HCT116 (cell line): ENCODE results near the gene PEMT. TPM values are rescaled to one million over a fixed set of nuclear protein-coding genes. Genes with fewer than 3 reads are reported as not detected.

Experiments used
- ATAC-seq: fragments of 200-7000 bp; cut with Tn5 transposase; 2 replicates; pipeline ENCODE4 v1.9.1; 2020; ENCODE audit warnings: mild to moderate bottlenecking, moderate library complexity
- BruUV-seq: library from RNA; stranded (reverse); fragments of 400-500 nt; replicated peaks from 2 replicates; lab custom pipeline; 2021; lab: Mats Ljungman, UMichigan
- CTCF ChIA-PET: fragments of 300-600 bp; sonication (Branson Sonifier 250); formaldehyde crosslinking; loops from one replicate; lab custom pipeline; 2021; ENCODE audit warnings: antibody characterized with exemption; lab: Charles Lee
- POLR2A ChIA-PET: fragments of 300-600, 350-600 bp; sonication (Branson Sonifier 250); formaldehyde crosslinking; loops from one replicate; lab custom pipeline; 2021; ENCODE audit warnings: antibody characterized with exemption; lab: Charles Lee
- RAD21 ChIA-PET, 2 experiments: fragments of 300-600 bp; sonication (Branson Sonifier 250); formaldehyde crosslinking; loops; one replicate each; lab custom pipeline; 2023; ENCODE audit warnings: low total read pairs in 2 of 2; ENCODE audit not compliant: uncharacterized antibody in 2 of 2, unreplicated experiment in 2 of 2, low non-redundant PET in 1 of 2; lab: Charles Lee
- DNase-seq: peaks from one replicate; pipeline ENCODE4 v3.0.0-alpha.2; 2010; ENCODE audit warnings: low read depth, low spot score
- H2AFZ ChIP-seq: fragments of 200-600 bp; shearing (Covaris generic), sonication (generic); 2 replicates; pipeline ENCODE4 v1.6.1; 2017; ENCODE audit warnings: low read depth, mixed run types, mixed read lengths, antibody characterized with exemption, low read length; ENCODE audit not compliant: poor library complexity, severe bottlenecking
- H3K27ac ChIP-seq: 2 replicates; pipeline ENCODE4 v1.5.1; 2012; ENCODE audit warnings: low read depth, low read length
- H3K27me3 ChIP-seq: fragments of 200-600 bp; sonication (generic); 2 replicates; pipeline ENCODE4 v1.6.1; 2016; ENCODE audit warnings: mixed run types, low read length, mixed read lengths; ENCODE audit not compliant: insufficient read depth
- H3K36me3 ChIP-seq, 2 experiments: fragments of 200-500 bp in 1 of 2; fragments of 200-600 bp in 1 of 2; sonication (Bioruptor generic) in 1 of 2; sonication (generic) in 1 of 2; 2 replicates each; pipeline versions ENCODE4 v1.5.1 to v1.6.1; 2014 to 2016; ENCODE audit warnings: low read length in 2 of 2, inconsistent platforms in 1 of 2, mixed read lengths in 1 of 2, mixed run types in 1 of 2; ENCODE audit not compliant: insufficient read depth in 2 of 2, control insufficient read depth in 1 of 2
- H3K4me1 ChIP-seq, 2 experiments: fragments of 200-600 bp in 1 of 2; sonication (generic) in 1 of 2; 2 replicates each; pipeline versions ENCODE4 v1.5.1 to v1.6.1; 2012 to 2017; ENCODE audit warnings: low read length in 2 of 2, inconsistent platforms in 1 of 2, mild to moderate bottlenecking in 1 of 2, mixed read lengths in 1 of 2, mixed run types in 1 of 2, moderate library complexity in 1 of 2; ENCODE audit not compliant: insufficient read depth in 2 of 2, control insufficient read depth in 1 of 2
- H3K4me2 ChIP-seq: fragments of 200-600 bp; sonication (generic); 2 replicates; pipeline ENCODE4 v1.6.1; 2017; ENCODE audit warnings: mixed run types, low read length, mixed read lengths
- H3K4me3 ChIP-seq, 2 experiments: fragments of 200-600 bp in 1 of 2; sonication (generic) in 1 of 2; replicated peaks in 1 of 2; 2 replicates each; pipeline ENCODE4 v1.5.1; 2011 to 2016; ENCODE audit warnings: low read length in 2 of 2, control low read depth in 1 of 2, low read depth in 1 of 2, mild to moderate bottlenecking in 1 of 2, mixed read lengths in 1 of 2, mixed run types in 1 of 2
- H3K79me2 ChIP-seq: fragments of 200-600 bp; sonication (generic); 2 replicates; pipeline ENCODE4 v1.6.1; 2017; ENCODE audit warnings: mild to moderate bottlenecking, mixed run types, low read length, moderate library complexity, mixed read lengths; ENCODE audit not compliant: insufficient read depth
- H3K9ac ChIP-seq: fragments of 200-600 bp; sonication (generic); 2 replicates; pipeline ENCODE4 v1.6.1; 2016; ENCODE audit warnings: low read length, mixed read lengths
- H3K9me2 ChIP-seq: fragments of 200-600 bp; sonication (generic), shearing (Covaris generic); 2 replicates; pipeline ENCODE4 v1.6.1; 2017; ENCODE audit warnings: mixed run types, mild to moderate bottlenecking, moderate library complexity; ENCODE audit not compliant: insufficient read depth
- H3K9me3 ChIP-seq, 2 experiments: fragments of 200-500 bp in 1 of 2; fragments of 200-600 bp in 1 of 2; sonication (Bioruptor generic) in 1 of 2; sonication (generic) in 1 of 2; 2 replicates each; pipeline ENCODE4 v1.6.1; 2014 to 2017; ENCODE audit warnings: low read length in 2 of 2, mixed read lengths in 2 of 2, inconsistent platforms in 1 of 2, low read depth in 1 of 2, mild to moderate bottlenecking in 1 of 2, mixed run types in 1 of 2, moderate library complexity in 1 of 2; ENCODE audit not compliant: control insufficient read depth in 1 of 2, insufficient read depth in 1 of 2
- H4K20me1 ChIP-seq: fragments of 200-600 bp; sonication (generic), shearing (Covaris generic); 2 replicates; pipeline ENCODE4 v1.6.1; 2017; ENCODE audit warnings: mixed run types, mild to moderate bottlenecking, moderate library complexity; ENCODE audit not compliant: insufficient read depth
- CEBPB ChIP-seq: IDR thresholded peaks from 2 replicates; pipeline ENCODE4 v1.6.1; 2012; ENCODE audit warnings: low read depth
- ELF1 ChIP-seq: IDR thresholded peaks from 2 replicates; pipeline ENCODE4 v1.6.1; 2012; ENCODE audit warnings: low read depth, borderline replicate concordance
- EZH2 ChIP-seq: fragments of 200-600 bp; sonication (generic); IDR thresholded peaks from 2 replicates; pipeline ENCODE4 v1.6.1; 2017; ENCODE audit warnings: antibody characterized with exemption, mixed run types
- EZH2phosphoT487 ChIP-seq: fragments of 200-600 bp; IDR thresholded peaks from 2 replicates; pipeline ENCODE4 v1.6.1; 2018; ENCODE audit warnings: antibody characterized with exemption, borderline replicate concordance
- FOSL1 ChIP-seq: IDR thresholded peaks from 2 replicates; pipeline ENCODE4 v1.6.1; 2012; ENCODE audit warnings: low read depth
- JUND ChIP-seq: IDR thresholded peaks from 2 replicates; pipeline ENCODE4 v1.6.1; 2012
- POLR2A ChIP-seq: IDR thresholded peaks from 2 replicates; pipeline ENCODE4 v1.7.0; 2011; ENCODE audit warnings: borderline replicate concordance; ENCODE audit not compliant: insufficient read depth, insufficient read length; ENCODE audit errors: extremely low read depth
- POLR2AphosphoS5 ChIP-seq: IDR thresholded peaks from 2 replicates; pipeline ENCODE4 v1.6.1; 2011; ENCODE audit warnings: mild to moderate bottlenecking, low read depth, low read length, moderate library complexity
- RAD21 ChIP-seq: IDR thresholded peaks from 2 replicates; pipeline ENCODE4 v1.6.1; 2012; ENCODE audit warnings: low read depth, mild to moderate bottlenecking
- SIN3A ChIP-seq: IDR thresholded peaks from 2 replicates; pipeline ENCODE4 v1.6.1; 2012; ENCODE audit warnings: low read depth
- SP1 ChIP-seq: IDR thresholded peaks from 2 replicates; pipeline ENCODE4 v1.6.1; 2012; ENCODE audit warnings: low read depth
- SRF ChIP-seq: IDR thresholded peaks from 2 replicates; pipeline ENCODE4 v1.6.1; 2012; ENCODE audit warnings: low read depth
- TCF7L2 ChIP-seq: IDR thresholded peaks from 2 replicates; pipeline ENCODE4 v1.7.0; 2011; ENCODE audit warnings: borderline replicate concordance, inconsistent platforms; ENCODE audit not compliant: insufficient read depth, insufficient read length; ENCODE audit errors: extremely low read depth
- YY1 ChIP-seq: IDR thresholded peaks from 2 replicates; pipeline ENCODE4 v1.6.1; 2011; ENCODE audit warnings: low read length, low read depth, moderate library complexity, mild to moderate bottlenecking; ENCODE audit not compliant: insufficient replicate concordance; ENCODE audit errors: extremely low read depth
- intact Hi-C: fragments of 100-400 bp; cut with micrococcal nuclease; formaldehyde crosslinking; loops from 2 replicates; pipeline ENCODE4 v1.10.0; 2022
- total RNA-seq: library from RNA; stranded (reverse); gene quantifications from one replicate; pipeline ENCODE4 v1.2.1, GENCODE V29; 2021; ENCODE audit not compliant: unreplicated experiment
- TF ChIP-seq, protein P1 (sequence below): IDR thresholded peaks from 2 replicates; pipeline ENCODE4 v1.6.1; 2012
- TF ChIP-seq, protein P2 (sequence below): IDR thresholded peaks from 2 replicates; pipeline ENCODE4 v1.6.1; 2011; ENCODE audit warnings: mild to moderate bottlenecking, low read length, moderate library complexity; ENCODE audit not compliant: insufficient replicate concordance; ENCODE audit errors: extremely low read depth
- TF ChIP-seq, protein P3 (sequence below): IDR thresholded peaks from 2 replicates; pipeline ENCODE4 v1.6.1; 2012
- TF ChIP-seq, protein P4 (sequence below): IDR thresholded peaks from 2 replicates; pipeline ENCODE4 v1.6.1; 2012; ENCODE audit warnings: low read depth
- TF ChIP-seq, protein P5 (sequence below), 3 experiments: fragments of 200-600 bp in 1 of 3; sonication (generic) in 1 of 3; IDR thresholded peaks in 2 of 3; conservative IDR thresholded peaks in 1 of 3; 2 replicates each; pipeline ENCODE4 v1.5.1; 2012 to 2017; ENCODE audit warnings: low read depth in 2 of 3, low read length in 2 of 3, antibody characterized with exemption in 1 of 3, borderline replicate concordance in 1 of 3, control low read depth in 1 of 3, mild to moderate bottlenecking in 1 of 3, mixed read lengths in 1 of 3, mixed run types in 1 of 3, moderate library complexity in 1 of 3; ENCODE audit not compliant: insufficient read depth in 1 of 3

The PEMT gene
- total RNA-seq, 1 experiment from 2014 or later: 52.1 TPM

DNA sequence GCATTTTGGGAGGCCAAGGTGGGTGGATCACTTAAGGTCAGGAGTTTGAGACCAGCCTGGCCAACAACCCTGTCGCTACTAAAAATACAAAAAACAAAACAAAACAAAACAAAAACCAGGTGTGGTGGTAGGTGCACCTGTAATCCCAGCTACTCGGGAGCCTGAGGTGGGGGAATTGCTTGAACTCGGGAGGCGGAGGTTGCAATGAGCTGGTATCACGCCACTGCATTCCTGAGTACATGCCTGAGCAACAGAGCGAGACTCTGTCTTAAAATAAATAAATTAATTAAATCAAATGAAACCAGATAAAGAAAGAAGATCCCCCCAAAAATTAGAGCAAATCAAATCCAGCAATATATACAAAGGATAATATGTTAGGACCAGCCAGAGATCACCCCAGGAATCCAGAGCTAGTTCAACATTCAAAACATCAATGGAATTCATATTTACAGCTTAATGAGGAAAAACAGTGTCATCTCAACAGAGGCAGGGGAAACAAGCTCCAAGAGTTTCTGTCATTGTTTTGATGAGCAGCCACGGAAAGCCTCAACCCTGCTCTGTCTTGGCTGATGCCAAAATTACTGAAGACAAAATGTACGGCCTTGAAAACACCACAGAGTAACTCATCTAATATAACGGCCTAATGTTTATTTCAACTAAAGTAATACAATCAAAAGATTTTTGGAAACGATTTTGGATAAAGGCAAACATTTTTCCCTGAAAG, 3.7 kb downstream of the PEMT start:
- TF ChIP-seq SIN3A (no peak), EZH2phosphoT487 (no peak), ELF1 (no peak), RAD21 (no peak), JUND (no peak), CEBPB (no peak), FOSL1 (no peak), POLR2AphosphoS5 (no peak), EZH2 (no peak), TCF7L2 (no peak), POLR2A (no peak), SP1 (no peak), YY1 (no peak), SRF (no peak)
- TF ChIP-seq, protein P1, sequence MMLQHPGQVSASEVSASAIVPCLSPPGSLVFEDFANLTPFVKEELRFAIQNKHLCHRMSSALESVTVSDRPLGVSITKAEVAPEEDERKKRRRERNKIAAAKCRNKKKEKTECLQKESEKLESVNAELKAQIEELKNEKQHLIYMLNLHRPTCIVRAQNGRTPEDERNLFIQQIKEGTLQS: no peak
- TF ChIP-seq, protein P2, sequence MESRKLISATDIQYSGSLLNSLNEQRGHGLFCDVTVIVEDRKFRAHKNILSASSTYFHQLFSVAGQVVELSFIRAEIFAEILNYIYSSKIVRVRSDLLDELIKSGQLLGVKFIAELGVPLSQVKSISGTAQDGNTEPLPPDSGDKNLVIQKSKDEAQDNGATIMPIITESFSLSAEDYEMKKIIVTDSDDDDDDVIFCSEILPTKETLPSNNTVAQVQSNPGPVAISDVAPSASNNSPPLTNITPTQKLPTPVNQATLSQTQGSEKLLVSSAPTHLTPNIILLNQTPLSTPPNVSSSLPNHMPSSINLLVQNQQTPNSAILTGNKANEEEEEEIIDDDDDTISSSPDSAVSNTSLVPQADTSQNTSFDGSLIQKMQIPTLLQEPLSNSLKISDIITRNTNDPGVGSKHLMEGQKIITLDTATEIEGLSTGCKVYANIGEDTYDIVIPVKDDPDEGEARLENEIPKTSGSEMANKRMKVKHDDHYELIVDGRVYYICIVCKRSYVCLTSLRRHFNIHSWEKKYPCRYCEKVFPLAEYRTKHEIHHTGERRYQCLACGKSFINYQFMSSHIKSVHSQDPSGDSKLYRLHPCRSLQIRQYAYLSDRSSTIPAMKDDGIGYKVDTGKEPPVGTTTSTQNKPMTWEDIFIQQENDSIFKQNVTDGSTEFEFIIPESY: no peak
- TF ChIP-seq, protein P3, sequence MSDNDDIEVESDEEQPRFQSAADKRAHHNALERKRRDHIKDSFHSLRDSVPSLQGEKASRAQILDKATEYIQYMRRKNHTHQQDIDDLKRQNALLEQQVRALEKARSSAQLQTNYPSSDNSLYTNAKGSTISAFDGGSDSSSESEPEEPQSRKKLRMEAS: no peak
- TF ChIP-seq, protein P4, sequence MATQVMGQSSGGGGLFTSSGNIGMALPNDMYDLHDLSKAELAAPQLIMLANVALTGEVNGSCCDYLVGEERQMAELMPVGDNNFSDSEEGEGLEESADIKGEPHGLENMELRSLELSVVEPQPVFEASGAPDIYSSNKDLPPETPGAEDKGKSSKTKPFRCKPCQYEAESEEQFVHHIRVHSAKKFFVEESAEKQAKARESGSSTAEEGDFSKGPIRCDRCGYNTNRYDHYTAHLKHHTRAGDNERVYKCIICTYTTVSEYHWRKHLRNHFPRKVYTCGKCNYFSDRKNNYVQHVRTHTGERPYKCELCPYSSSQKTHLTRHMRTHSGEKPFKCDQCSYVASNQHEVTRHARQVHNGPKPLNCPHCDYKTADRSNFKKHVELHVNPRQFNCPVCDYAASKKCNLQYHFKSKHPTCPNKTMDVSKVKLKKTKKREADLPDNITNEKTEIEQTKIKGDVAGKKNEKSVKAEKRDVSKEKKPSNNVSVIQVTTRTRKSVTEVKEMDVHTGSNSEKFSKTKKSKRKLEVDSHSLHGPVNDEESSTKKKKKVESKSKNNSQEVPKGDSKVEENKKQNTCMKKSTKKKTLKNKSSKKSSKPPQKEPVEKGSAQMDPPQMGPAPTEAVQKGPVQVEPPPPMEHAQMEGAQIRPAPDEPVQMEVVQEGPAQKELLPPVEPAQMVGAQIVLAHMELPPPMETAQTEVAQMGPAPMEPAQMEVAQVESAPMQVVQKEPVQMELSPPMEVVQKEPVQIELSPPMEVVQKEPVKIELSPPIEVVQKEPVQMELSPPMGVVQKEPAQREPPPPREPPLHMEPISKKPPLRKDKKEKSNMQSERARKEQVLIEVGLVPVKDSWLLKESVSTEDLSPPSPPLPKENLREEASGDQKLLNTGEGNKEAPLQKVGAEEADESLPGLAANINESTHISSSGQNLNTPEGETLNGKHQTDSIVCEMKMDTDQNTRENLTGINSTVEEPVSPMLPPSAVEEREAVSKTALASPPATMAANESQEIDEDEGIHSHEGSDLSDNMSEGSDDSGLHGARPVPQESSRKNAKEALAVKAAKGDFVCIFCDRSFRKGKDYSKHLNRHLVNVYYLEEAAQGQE: no peak
- TF ChIP-seq, protein P5, sequence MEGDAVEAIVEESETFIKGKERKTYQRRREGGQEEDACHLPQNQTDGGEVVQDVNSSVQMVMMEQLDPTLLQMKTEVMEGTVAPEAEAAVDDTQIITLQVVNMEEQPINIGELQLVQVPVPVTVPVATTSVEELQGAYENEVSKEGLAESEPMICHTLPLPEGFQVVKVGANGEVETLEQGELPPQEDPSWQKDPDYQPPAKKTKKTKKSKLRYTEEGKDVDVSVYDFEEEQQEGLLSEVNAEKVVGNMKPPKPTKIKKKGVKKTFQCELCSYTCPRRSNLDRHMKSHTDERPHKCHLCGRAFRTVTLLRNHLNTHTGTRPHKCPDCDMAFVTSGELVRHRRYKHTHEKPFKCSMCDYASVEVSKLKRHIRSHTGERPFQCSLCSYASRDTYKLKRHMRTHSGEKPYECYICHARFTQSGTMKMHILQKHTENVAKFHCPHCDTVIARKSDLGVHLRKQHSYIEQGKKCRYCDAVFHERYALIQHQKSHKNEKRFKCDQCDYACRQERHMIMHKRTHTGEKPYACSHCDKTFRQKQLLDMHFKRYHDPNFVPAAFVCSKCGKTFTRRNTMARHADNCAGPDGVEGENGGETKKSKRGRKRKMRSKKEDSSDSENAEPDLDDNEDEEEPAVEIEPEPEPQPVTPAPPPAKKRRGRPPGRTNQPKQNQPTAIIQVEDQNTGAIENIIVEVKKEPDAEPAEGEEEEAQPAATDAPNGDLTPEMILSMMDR (IDR thresholded peaks at IDR 0.05 in 2 of 3, conservative IDR thresholded peaks at IDR 0.05 in 1 of 3; ENCODE audit: borderline replicate concordance in 1 of 3, insufficient read depth in 1 of 3, low read depth in 2 of 3, low read length in 2 of 3): no peak
- H3K36me3 ChIP-seq: no peaks in the 10 kb centered on the region
- H3K4me2 ChIP-seq: no peak overlapping the region
- H3K79me2 ChIP-seq: peaks cover 17% of the 10 kb centered on the region; the same call in 1 of the 2 replicates
- no peak overlapping the region for H3K4me3 ChIP-seq
- DNase-seq (no peak), ATAC-seq (no peak)
- H3K27ac ChIP-seq: no peak overlapping the region
- no peaks in the 10 kb centered on the region for H4K20me1 ChIP-seq
- no peaks in the 10 kb centered on the region for H3K27me3 ChIP-seq
- peaks cover 5 to 16% of the 10 kb centered on the region in 2 experiments for H3K4me1 ChIP-seq
- BruUV-seq: no TSS peak
- POLR2A ChIA-PET: interaction anchor here (0.9 kb wide), 1 partner anchor 1149 kb away, joined by 3 read pairs; no protein-coding TSS in a partner anchor
- intact Hi-C loops: no loop called here
- CTCF ChIA-PET: interaction anchor here (1.1 kb wide), 1 partner anchor 19 kb away, joined by 5 read pairs; no protein-coding TSS in a partner anchor
- H3K9me2 ChIP-seq: no peaks in the 10 kb centered on the region
- H3K9me3 ChIP-seq: no peaks in the 10 kb centered on the region
- no peak overlapping the region for H2AFZ ChIP-seq
- RAD21 ChIA-PET: no interaction called here
- H3K9ac ChIP-seq: no peak overlapping the region
